TTC549 (cell line): ENCODE measurements around the gene PAOX.

Experiments used
- FAIRE-seq: peaks from 2 replicates; lab custom pipeline; 2012; peaks lifted over from hg19 to GRCh38; lab: Jason Lieb, UNC

The PAOX gene

DNA sequence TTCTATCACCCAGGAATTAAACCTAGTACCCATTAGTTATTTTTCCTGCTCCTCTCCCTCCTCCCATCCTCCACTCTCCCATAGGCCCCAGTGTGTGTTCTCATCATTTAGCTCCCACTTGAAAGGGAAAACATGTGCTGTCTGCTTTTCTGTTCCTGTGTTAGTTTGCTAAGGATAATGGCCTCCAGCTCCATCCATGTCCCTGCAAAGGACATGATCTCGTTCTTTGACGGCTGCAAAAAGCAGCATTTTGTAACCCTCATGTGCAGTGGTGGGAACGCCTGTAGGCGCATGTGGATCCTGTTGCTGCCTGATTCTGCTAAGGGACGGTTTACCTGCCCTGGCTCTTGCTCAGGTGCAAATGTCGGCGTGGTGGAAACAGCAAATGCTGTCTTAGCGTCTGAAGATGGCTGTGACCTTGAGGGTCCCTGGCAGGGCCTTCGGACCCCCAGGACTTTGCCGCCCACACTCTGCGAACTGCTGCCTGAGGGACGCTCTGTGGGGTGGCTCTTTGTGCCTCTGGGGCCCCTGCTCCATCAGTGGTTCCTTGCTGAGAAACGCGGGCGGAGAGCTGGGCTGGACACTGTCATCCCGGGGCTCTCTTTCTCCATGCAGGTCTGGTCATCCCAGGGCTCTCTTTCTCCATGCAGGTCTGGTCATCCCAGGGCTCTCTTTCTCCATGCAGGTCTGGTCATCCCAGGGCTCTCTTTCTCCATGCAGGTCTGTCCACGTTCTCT, 9.3 kb downstream of the PAOX start:
- FAIRE-seq = no peak

DNA sequence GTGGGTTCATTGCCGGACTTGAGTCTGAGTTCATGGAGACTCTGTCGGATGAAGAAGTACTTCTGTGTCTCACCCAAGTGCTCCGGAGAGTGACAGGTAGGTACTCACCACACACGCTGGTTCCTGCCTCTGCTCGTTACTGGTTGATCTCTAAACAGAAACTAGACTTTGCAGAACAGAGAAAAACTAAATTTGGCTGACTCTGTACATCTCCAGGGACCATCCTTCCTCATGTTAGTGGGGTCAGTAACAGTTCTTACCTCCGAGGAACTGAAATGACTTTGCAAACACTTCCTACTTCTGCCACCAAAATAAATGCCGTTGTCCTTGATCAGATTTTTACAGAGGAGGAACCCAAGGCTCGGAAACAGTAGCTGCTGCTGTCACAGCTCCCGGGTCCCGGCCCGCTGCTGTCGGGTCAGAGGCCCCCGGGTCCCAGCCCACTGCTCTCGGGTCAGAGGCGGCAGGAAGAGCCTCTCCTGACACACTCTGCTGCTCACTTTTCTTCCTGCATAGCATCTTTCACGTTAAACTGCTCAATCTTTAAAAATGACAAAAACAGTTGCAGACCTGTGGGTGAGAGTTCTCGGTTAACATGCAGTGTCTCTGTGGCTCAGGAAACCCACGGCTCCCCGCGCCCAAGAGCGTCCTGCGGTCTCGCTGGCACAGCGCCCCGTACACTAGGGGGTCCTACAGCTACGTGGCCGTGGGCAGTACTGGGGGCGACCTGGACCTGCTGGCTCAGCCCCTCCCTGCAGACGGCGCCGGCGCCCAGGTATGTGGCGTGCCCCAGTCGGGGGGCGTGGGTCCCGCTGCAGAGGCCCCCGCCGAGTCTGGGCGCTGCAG, 10.1 kb downstream of the PAOX start:
- no peak for FAIRE-seq

DNA sequence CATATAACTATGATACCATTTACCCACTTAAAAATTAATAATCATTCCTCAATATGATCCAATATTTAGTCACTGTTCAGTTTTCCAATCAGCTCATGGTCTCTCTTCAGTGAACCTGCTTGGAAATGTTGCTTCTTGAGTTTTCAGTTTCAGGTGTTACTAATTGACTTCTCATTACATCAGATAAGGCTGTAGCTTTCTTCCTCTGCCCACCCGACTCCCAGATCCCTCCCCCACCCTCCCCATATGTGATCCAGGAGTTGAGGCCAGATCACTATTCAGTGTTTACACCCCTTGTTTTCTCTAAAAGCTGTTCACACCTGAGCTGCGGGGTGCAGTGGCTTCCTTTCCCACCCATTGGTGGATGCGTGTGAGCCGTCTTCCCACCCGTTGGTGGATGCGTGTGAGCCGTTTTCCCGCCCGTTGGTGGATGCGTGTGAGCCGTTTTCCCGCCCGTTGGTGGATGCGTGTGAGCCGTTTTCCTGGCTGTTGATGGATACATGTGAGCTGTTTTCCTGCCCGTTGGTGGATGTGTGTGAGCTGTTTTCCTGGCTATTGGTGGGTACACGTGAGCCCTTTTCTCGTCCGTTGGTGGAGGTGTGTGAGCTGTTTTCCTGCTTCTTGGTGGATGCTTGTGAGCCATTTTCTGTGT, 11.7 kb downstream of the PAOX start:
- FAIRE-seq = no peak

DNA sequence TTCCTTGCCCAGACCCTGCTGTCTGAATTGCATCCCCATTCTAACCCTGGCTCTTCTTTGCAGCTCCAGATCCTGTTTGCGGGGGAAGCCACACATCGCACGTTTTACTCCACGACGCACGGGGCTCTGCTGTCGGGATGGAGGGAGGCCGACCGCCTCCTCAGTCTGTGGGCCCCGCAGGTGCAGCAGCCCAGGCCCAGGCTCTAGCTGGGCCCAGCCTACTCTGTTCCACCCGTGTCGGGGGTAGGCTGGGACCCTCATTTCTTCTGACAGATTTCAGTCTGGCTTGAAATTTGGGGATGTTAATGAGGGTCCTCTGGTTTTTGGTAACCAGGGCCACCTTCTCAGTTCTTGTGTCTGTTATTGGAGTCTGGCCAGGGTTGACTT, 12.2 kb downstream of the PAOX start:
- no peak for FAIRE-seq

DNA sequence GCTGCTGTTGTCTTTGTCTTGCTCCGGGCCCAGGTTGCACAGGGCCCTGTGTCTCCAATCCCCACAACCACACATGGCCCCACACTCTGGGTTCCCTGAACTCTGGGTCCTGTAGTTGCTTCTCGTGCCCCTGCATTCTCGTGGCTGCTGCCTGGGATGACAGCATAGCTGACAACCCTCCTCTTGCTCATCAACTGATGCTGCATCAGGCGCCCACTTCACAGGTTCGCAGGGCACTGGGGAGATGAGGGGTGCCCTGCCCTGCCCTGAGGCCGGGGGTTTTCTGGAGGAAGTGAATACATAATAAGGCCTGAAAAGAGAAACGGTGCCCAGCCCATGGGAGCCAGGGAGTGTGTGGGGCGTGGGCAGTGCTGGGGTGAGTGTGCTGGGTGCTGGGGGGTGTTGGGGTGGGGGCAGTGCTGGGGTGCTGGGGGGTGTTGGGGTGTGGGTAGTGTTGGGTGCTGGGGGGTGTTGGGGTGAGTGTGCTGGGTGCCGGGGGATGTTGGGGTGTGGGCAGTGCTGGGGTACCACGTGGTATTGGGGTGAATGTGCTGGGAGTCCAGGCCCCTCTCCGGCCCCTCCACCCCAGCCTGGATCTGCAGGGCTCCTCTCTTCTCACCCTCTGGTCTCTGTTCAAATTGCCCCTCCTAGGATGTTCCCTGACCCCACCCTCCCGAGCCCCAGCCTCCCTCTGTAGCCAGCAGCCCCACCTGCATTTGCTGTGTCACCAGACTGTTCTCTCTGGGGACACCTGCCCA, 12.9 kb downstream of the PAOX start:
- no peak for FAIRE-seq

DNA sequence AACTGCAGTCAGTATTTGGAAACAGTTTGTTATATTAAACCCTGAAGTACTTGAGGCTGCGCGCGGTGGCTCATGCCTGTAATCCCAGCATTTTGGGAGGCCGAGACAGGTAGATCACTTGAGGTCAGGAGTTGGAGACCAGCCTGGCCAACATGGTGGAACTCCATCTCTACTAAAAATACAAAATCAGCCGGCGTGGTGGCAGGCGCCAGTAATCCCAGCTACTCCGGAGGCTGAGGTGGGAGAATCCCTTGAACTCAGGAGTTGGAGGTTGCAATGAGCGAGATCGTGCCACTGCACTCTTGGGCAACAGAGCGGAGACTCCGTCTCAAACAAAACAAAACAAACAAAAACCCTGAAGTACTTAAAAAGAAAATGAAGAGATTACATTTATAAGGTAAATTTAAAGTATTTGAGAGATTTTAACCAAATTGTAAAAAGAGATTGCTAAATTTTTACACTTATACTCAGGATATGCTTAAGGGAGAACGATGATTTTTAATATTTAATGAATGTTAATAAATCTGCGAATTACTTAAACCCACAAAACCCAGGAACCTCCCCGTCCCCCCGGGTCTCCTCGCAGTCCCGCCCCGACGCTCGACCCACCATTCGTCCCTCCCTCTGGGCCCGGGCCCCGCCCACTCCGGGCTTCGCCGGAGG, 14.5 kb downstream of the PAOX start:
- FAIRE-seq = no peak

DNA sequence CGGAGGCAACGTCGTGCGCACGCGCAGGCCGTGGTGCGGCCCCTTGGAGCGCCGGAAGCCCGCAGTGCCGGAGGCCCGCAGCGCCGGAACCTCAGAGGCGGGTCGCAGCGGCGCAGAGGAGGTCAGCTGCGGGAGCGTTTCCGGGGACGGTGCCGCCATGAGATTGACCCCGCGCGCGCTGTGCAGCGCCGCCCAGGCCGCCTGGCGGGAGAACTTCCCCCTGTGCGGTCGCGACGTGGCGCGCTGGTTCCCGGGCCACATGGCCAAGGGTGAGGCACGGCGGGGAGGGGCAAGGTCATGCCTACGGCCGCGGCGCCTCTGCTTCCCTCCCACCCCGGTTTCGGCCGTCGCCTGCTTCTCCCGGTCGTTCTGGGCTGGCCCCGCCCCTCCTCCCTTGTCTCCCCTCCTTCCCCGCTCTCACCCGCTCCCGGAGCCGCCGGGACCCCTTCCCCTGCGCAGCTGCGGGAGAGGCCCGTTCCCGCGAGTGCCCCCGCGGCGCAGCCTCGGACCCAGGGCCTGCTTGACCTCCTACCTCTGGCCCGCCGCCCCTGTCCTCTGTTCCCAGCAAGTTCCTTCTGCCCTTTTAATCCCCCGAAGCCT, 15.1 kb downstream of the PAOX start, which contains the start of gene MTG1:
Gene MTG1, plus strand, starts transcription at position 94 of the 600 bp plus-strand sequence. Its CDS starts 64 bp downstream, at position 158.
- no peak for FAIRE-seq

DNA sequence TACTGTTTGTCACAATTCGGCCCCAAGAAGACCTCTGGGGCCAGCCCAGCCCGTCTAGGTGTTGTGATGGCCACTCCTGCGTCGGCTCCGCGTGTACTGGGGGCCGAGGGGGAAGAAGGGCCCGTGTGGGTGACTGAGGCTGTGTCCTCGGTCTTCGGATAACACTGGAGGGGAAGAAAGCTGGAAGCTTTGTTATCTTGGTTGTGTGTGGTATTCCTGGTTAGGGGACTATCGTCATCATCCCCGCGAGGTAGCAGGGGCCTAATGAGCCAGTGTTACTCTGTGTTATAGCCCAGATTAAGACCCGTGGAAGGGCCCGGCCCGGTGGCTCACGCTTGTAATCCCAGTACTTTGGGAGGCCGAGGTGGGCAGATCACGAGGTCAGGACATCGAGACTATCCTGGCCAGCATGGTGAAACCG, 15.7 kb downstream of the PAOX start:
- FAIRE-seq = no peak

DNA sequence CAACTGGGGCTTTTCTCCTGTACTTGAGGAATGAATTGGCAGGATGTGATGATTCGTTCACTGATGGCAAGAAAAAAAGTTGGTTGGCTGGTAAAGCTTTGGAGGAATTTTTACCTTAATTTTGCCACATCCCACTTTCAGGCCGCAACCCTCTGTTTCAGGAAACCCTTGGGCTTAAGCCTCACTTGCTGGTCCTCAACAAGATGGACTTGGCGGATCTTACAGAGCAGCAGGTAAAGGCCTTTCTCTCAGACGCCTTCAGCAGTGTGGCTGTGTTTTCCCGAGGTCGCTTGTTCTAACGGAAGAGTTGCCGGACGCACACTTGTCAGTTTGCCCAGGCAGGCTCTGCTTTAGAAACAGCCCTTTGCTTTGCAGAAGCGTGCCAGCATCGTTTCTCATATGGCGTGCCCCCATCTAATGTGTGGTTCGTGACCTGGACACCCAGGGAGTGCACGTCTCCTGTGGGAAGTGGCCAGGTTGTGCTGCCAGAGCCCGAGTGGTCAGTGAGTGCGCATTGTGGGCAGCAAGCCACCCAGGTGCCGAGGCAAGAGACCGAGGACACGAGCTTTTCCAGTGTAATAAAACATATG, 17.1 kb downstream of the PAOX start:
- no peak for FAIRE-seq

DNA sequence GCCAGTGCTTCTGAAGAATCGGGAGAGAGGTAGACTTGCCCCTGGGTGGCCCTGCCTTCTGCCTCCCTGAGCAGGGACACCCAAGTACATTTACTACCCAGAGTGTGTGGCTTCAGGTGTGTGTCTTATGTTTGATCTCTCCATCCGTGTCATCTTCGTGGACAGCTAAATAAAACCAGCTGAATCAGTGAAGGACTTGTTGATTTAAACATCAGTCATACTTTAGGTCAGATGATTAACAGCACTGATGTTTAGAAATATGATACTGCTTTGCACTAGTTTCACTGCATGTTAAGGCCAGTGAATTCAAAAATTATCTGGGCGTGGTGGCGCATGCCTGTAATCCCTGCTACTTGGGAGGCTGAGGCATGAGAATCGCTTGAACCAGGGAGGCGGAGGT, 18.9 kb downstream of the PAOX start:
- no peak for FAIRE-seq

DNA sequence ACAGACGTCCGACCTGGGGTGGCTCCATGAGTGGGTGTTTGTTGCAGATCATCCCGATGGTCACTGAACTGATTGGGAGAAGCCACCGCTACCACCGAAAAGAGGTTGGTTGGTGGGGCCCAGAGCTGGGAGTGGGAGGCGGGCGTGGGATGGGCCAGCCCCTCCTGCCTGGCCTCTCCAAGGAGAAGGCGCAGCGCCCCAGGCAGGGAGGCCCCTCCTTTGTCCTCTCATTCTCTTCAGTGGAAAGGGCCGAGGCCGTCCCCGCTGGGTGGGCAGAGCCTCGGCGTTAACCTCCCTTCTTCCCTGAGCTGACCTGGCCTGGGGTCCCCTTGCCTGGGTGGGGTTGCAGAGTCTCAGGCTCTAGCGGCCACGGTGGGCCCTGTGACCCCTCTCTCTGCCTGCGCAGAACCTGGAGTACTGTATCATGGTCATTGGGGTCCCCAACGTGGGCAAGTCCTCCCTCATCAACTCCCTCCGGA, 20.1 kb downstream of the PAOX start:
- no peak for FAIRE-seq

DNA sequence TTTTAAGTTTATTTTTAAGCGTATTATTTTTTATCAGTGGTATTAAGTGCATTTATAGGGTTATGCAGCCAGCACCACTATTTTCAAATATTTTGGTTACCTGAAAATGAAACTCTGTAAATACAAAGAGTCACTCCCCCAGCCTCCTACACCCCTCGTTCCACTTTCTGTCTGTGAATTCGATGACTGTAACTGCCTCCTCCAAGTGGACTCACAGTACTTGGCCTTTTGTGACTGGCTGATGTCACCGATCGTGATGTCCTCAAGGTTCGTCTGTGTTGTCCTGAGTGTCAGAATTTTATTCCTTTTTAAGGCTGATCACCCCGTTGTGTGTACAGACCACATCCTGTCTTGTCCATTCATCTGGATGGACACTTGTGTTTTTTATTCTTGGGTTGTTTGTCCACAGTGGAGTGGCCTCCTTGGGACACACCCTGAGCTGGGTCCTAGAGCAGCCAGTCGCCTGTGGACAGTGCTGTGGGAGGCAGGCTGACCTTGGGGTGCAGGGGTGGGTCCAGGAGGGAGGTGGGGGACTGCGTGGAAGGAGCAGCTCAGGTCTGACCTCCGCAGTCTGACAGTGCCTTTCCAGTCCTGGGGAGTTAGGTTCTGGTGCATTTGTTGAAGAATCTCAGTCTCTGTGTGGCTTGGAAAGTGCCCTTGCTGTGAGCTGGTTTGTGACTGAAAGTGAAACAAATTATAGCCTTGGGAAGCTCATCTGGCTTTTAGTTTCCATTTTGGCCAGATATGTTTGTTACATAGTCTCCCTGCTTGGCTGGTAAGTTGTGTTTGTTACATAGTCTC, 21.8 kb downstream of the PAOX start:
- FAIRE-seq = no peak

DNA sequence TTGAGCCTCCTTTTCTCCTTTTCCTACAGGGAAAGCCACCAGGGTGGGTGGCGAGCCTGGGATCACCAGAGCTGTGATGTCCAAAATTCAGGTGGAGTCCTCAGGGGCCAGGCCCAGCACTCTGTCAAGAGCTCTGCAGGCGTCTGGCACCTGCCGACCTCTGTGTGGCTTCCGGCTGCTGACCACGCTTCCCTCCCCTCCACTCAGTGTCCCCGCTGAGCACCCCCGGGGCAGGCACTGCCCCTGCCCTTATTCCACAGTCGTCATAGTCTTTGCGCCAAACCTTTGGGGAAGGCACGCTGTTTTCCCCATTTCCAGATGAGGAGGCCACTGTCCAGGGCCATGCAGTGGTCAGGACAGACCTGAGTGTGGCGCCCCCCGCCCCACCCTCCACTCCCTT, 22.4 kb downstream of the PAOX start:
- no peak for FAIRE-seq

DNA sequence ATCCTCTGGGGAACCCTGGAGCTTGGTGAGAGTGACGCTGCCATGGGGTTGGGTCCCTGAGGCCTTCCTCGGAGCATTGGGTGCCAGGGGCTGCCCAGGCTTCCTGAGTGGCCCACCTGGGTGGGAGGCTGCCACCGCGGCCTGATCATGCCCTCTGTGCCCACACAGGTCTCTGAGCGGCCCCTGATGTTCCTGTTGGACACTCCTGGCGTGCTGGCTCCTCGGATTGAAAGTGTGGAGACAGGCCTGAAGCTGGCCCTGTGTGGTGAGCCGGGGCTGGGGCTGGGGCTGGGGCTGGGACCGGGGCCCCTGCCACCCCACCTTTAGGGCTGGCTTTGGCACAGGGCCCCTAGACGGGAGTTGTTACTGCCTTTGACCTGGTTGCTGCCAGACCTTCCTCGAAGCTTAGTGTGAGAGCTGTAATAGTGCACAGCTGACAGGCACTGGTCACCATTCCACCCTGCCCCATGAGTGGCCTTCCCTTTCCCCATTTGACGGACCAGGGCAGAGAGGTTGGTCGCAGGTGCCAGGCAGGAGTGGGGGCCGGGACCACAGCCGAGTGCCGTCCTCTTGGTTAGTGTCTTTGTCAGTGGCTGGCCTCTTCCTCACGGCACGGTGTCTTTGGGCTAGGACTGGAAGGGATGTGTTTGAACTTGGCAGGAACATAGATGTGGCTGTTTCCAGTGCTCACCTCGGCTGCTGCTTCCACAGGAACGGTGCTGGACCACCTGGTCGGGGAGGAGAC, 23.1 kb downstream of the PAOX start:
- no peak for FAIRE-seq

DNA sequence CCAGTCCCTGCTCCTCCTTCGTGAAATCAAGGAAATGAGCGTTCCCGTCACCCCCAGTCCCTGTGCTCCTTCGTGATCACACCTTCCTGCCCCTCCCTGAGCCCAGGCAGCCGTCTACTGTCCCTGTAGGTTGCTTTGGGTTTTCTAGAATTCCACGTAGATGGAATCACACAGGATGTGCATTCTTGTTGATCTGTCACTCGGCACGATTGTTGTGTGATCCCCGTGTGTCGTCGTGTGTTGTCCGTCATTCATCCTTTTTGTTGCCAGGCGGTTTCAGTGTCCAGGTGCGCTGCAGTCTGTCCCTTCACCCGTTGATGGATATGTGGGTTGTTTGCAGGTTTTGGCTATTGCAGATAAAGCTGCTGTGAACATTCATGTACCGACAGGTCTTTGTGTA, 24.3 kb downstream of the PAOX start:
- FAIRE-seq = no peak

DNA sequence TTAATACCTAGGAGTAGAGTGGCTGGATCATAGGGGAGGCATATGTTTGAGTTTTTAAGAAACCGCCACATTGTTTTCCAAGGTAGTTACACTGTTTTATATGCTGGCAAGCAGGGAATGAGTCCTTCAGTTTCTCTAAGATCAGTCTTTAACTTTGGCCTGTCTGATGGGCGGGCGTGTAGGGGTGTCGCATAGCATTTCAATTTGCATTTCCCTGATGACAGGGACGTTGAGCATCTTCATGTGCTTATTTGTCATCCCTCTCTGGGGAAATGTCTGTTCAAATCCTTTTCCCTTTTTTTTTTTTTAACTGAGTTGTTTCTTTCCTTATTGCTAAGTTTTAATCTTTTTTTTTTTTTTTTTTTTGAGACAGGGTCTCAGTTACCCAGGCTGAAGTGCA, 24.7 kb downstream of the PAOX start:
- no peak for FAIRE-seq

DNA sequence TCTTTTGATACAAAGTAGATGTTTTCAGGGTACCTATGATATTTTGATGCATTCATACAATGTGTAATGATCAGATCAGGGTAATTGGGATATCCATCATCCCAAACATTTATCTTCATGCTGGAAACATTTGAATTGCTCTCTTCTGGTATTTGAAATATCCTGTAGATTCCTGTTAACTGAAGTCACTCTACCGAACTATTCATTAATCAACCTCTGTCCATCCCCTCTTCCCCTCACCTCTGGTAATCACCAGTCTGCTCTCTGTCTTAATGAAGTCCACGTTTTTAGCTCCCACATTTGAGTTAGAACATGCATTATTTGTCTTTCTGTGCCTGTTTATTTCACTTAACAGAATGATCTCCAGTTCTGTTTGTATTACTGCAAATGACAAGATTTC, 26.2 kb downstream of the PAOX start:
- no peak for FAIRE-seq

DNA sequence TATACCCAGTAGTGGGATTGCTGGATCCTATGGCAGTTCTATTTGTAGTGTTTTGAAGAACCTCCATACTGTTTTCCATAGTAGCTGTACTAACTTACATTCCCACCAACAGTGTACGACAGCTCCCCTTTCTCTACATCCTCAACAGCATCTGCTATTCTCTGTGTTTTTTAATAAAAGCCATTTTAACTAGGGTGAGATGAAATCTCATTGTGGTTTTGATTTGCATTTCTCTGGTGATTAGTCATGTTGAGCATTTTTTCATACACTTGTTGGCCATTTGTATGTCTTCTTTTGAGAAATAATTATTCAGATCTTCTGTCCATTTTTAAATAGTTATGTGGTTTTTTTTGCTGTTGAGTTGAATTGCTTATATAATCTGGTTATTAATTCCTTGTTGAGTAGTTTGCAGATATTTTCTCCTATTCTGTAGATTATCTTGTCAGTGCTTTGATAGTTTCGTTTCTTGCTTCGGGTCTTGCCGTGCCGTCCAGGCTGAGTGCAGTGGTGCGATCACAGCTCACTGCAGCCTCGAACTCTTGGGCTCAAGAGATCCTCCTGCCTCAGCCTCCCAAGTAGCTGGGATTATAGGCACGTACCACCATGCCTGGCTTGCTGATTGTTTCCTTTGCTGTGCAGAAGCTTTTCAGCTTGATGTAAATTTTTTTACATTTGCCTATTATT, 26.9 kb downstream of the PAOX start:
- FAIRE-seq = no peak
